ENCODE data around the gene NPIPB8.
"Not testable (repeated sequence)": the region's sequence is repeated elsewhere in the genome, so short reads cannot be mapped to it uniquely, and the experiment has no call there.

NPIPB8 gene
- total RNA-seq, result 0.20 to 0.65 reads per million in 2 donors

DNA sequence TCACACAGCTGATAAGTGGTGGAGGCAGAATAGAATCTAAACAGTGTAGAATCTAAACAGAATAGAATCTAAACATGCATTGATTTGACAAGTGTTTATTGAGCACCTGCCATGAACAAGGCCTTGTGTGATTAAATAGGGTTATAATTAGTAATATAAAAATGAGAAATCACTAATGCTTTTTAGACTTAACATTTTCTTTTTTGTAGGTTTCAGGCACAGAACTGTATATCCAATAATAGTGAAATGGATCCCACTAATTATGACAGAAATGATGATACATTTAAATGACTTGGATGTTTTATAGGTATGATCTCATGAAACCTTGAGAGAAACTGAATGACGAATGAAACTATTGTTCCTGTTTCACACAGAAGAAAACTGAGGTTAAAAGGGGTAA, at the start of gene NPIPB8:
NPIPB8 (plus strand) TSS at position 301 of the 400 bp plus-strand sequence. CDS start 296 bp downstream, outside the sequence.
- DNase-seq, result not testable (repeated sequence)

DNA sequence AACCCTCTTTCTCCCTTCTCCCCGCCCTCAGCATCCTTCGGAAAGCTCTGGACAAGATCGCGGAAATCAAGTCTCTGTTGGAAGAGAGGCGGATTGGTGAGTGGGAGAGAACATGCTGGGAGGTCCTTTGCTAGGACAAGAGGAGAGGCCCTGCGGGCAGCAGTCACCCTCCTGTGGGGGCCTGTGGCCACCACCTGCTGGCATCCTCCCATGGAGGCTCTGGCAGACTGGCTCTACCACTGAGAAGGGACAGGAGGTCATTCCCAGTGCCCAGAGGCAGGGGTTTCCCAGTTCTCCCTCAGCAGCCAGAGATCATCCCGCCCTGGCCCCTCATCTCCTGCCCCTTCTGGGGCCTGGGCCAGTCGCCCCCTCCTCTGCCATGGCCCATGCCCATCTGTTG, 48.8 kb upstream of the NPIPB8 start:
- no peak for DNase-seq

DNA sequence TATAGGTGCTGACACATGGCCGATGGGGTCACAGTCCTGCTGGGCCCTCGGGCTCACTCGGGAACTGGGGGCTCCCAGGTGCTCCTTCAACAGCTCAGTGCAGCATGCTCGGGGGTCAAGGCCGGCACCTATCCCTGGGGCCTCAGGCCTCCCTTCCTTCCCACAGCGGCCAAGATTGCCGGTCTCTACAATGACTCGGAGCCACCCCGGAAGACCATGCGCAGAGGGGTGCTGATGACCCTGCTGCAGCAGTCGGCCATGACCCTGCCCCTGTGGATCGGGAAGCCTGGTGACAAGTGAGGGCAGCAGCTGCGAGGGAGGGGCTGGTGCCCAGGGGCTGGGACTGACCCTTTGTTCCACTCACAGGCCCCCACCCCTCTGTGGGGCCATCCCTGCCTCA, 47.9 kb upstream of the NPIPB8 start:
- no peak for DNase-seq

DNA sequence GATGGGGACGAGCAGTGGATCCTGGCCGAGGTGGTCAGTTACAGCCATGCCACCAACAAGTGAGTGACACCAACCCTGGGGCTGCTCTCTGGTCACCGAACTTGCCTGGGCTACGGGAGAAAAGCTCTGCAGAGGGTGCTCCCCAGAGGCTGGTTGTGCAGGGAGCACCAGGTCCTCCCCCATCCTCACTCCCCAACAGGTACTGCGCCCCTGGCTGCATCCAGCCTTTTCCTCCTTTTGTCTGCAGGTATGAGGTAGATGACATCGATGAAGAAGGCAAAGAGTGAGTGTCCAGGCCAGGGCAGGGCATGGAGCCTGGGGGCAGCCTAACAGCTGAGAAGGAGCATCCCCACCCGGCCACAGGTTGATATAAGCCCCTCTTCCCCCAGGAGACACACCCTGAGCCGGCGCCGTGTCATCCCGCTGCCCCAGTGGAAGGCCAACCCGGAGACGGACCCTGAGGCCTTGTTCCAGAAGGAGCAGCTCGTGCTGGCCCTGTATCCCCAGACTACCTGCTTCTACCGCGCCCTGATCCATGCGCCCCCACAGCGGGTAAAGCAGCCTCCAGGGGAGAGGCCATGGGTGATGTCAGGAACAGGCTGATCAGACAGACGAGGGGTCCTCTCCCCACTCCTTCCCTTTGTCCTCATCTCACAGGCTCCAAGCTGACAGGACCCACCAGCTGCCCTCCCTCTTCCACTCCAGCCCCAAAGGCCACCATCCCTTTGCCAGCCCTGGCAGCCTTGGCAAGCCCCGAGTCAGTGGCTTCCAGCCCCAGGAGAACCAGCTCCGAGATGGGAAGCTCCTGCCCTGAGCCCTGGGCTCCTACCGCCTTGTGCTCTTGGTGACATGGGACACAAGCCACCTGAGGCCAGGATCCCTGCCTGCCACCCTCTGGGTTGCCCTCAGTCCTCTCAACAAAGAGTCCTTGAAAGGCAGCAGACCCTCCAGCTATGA, 47.2 kb upstream of the NPIPB8 start:
- DNase-seq, result no peak

DNA sequence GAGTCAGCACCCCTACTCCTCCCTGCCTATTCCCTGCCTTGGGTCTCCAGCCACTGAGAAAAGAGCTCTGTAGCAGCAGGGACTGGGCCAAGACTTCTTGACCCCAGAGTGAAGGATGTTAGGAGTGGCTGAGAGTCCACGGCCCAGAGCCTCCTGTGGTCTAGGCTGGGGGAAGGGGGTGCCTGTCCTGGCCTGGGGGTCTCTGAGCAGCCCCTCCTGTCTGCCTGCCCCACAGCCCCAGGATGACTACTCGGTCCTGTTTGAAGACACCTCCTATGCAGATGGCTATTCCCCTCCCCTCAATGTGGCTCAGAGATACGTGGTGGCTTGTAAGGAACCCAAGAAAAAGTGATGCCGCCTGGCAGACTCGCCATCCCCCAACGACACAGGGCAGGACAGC, 46.5 kb upstream of the NPIPB8 start:
- DNase-seq, result no peak

DNA sequence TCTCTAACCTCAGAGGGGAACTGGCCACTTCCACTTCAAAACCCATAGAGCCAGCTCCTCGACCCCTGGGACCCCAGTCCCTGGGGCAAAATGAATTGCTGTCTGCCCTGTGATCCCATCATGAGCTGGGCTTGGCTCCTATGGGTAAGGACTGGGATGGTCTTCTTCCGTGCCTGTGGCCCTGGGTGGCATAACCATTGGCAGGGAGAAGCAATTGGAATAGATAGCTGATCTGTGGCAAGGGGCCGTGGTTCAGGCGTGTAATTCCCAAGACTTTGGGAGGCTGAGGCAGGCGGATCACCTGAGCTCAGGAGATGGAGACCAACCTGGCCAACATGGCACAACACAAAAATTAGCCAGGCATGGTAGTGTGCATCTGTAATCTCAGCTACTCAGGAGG, 45.4 kb upstream of the NPIPB8 start:
- no peak for DNase-seq

DNA sequence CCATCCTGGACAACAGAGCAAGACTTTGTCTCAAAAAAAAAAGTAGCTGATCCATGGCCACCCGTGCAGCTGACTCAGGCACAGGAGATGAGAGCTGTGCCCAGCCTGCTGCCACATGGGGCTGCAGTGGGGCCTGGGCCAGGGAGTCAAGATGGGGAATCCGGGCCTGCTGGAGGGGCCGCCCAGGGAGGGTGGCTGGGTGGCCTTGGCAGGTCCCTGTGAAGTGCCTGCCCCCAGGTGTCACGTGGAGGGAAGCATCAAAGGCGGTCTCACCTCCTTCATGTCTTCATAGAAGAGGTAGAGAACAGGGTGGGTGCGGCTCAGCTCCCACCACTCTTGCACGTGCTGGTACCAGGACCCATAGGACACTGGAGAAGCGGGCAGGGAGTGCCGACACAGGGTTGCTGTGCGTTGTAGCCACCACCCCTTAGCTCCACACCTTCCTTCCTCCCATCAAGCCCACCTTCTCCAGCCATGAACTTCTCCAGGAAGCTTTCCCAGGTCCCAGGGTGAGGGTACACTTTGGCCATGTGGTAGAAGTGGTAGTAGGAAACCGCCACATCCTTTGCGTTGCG, 44.8 kb upstream of the NPIPB8 start:
- no peak for DNase-seq

DNA sequence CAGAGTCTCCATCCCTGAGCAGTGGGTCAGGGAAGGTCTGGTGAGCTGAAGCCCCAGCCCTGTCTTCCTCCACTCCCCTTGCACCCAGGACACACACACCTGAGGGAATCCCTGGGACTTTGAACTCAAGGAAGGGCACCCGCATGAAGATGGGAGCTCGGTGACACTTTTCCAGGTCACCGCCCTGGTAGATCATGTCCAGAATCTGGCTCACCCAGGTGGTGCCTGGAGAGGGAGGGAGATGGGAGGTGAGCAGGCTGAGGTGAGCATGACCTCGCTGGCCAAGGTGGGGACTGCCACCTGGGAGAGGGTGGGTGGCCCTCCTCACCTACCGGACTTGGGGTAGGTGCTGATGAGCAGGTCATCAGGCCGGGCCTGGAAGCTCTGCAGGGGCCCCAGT, 42.4 kb upstream of the NPIPB8 start:
- DNase-seq, result not testable (repeated sequence)

DNA sequence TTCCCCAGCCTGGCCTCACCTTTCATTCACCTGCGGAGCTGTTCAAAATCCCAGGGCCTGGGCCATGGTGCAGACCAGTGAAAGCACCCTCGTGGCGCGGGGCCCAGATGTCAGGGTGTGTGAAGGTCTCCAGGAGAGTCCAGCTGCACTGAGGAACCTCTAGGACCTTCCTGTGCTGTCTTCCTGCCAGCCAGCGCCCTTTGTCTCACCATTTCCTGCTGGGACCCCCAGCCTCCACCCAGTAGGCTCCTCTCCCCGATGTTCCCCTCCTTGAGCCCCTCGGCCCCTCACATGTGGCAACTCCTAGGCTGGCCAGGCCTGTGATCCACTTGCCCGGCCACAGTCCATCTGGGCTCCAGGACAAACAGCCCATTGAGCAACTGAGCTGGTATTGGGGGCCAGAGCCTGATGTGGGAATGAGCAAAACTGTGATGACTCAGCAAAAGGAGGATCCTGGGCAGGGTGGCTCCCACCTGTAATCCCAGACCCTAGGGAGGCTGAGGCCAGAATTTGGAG, 41.7 kb upstream of the NPIPB8 start:
- no peak for DNase-seq

DNA sequence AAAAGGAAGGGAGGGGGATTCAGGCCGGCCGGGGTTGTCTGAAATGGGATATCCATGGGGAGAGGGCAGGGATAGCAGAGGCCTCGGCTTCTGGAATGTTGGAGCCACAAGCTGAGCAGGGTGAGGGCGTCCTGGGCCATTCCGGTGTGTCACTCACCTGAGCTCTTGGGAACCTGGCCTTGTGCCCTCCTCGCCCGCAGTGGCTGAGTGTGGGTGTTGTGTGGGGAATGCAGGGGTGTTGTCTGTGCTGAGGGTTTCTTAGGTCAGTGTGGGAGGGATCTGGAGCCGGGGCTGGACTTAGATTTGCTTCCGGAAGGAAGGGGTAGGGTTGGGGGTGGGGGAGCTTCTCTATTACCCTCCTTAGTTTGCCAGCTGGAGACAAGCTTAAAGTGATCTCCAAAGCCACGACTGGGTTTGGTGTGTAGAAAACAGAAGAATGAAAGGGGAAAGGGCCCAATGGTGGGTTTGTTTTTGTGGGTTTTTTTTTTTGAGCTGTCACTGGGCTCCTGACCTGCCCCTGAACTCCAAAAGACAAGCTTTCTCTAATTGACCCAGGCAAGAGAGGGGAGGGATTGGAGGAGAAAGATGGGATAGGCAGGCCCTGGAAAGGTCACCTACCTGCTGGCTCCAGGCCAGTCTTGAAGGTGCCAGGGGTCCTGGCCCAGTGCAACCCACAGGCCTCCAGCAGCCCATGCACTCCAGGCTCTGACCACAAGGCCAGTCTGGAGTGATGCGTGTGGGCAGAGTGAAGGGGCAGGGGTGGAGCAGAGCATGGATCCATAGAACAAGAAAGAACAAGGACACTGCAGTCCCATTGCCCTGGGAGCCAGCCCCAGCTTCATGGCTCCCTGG, 40.8 kb upstream of the NPIPB8 start, which contains the start of gene SULT1A2:
SULT1A2 (minus strand) TSS at position 211 of the 852 bp plus-strand sequence. CDS start 1,120 bp downstream, outside the sequence.
- DNase-seq, result no peak

DNA sequence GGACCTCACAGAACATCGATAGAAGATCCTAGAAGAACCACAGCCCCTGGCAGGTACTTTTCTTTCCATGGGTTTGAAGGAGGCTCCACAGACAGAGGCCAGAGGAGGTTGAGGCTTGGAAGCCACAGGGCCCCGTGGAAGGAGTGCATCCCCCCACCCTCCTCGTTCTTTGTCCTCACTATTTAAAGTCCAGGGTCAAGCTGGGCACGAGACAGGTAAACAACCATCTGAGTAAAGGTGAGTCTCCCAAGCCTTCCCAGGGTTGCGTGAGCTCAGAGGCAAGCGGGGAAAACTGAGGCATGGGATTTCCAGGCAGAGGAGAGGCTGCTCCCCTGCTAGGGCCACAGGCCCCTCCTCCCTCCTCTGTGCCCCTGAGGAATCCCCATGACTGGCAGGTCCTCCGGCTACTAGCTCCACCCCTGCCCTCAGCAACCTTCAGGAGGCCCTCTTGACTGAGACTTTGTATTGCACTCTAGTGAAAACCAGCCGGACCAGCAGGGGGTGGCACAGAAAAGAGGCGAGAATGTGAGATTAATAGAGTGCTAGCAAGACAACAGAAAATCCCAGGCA, 40.1 kb upstream of the NPIPB8 start:
- DNase-seq, result no peak

DNA sequence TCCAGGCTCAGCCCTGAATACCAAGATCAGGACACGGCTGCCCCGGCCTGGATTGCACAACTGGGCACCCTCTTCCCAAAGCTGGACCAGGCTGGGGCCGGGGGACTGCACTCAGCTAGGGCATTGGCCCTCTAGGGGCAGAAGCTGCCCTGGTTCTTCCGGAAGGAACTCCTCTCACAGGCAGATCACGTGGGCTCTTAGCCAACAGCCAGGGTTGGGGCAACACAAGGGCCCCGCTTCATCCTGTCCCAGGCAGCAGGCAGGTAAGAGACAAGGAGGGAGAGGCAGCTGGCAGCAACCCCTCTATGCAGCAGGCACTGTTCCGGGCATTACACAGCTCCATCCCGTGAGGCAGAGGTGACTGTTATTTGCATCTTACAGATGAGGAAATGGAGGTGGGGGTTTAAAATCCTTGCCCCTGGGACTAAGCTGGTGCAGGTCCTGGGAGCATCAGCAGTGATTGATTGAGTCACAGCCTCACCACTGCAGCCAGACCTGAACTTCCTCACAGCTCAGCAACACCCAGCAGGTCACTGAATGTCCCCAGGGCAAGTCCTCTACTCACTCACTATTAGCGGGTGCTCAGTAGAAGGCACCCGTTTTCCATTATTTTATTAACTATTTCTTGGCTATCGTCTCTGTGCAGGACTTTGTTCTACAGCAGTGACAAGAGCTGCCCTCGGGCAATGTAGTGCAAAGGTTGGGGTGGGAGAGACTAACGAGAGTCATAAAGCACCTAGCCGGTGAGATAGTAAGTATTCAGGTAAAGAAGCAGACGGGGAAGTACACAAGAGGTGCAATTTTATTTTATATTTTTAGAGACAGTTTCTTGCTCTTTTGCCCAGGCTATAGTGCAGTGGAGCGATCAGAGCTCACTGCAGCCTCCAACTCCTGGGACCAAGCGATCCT, 38.2 kb upstream of the NPIPB8 start:
- DNase-seq, result not testable (repeated sequence)

DNA sequence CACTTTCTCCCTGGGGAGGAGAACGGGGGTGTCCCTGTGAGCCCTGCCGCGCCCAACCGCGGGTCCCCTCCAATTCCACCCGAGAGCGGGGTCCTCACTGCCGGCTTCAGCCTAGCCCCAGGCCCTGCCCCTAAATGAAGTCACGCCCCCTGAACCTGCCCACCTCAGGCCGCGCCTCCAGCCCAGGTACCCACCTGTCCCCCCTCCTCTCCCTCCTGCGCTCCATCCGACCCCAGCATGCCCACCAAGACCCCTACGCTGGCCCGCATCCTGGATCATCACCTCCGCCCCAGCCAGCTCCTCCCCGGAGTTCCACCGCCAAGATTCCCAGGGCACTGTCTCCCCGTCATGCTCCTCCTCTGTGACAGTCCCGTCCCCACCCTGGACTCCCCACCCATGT, 36.9 kb upstream of the NPIPB8 start:
- not testable (repeated sequence) for DNase-seq

DNA sequence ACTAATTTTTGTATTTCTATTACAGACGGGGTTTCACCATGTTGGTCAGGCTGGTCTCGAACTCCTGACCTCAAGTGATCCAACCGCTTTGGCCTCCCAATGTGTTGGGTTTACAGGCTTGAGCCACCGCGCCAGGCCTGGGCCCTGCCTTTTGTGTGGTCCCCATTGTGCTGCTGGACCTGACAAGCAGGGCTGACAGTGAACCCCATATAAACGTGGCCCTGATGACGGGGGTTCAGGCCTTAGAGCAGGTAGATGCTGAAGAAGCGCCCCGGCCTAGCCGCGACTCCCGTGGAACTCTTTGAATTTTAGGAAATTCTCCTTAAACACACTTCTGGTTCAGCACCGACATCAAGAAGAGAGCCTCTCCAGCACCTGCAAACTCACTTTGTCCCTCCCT, 36.3 kb upstream of the NPIPB8 start:
- DNase-seq, result not testable (repeated sequence)

DNA sequence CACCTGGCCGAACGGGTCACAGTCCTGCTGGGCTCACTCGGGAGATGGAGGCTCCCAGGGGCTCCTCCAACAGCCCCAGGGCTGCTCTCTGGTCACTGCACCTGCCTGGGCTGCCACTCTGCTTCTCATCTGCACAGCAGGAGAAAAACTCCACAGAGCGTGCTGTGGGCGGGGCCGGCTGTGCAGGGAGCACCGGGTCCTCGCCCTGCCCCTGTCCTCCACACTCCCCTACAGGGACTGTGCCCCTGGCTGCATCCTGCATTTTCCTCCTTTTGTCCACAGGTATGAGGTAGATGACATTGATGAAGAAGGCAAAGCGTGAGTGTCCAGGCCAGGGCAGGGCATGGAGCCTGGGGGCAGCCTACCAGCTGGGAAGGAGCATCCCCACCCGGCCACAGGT, 35.8 kb upstream of the NPIPB8 start:
- DNase-seq, result not testable (repeated sequence)

DNA sequence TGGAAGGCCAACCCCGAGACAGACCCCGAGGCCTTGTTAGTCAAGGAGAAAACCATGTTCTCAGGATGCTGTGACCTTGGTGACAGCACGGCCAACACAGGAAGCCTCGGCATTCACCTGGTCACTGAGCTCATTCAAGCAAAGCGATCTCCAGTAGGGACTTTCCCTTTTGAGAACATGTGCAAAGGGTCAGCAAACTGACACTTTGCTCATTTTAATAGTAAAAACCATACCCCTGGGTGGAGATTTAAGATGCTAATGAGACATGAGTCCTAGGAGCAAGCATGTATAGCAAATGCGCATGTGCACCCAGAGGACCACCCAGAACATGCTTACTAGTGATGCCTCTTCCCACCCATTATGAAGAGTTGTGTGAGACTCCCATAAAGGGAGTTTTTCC, 35.3 kb upstream of the NPIPB8 start:
- DNase-seq, result no peak

DNA sequence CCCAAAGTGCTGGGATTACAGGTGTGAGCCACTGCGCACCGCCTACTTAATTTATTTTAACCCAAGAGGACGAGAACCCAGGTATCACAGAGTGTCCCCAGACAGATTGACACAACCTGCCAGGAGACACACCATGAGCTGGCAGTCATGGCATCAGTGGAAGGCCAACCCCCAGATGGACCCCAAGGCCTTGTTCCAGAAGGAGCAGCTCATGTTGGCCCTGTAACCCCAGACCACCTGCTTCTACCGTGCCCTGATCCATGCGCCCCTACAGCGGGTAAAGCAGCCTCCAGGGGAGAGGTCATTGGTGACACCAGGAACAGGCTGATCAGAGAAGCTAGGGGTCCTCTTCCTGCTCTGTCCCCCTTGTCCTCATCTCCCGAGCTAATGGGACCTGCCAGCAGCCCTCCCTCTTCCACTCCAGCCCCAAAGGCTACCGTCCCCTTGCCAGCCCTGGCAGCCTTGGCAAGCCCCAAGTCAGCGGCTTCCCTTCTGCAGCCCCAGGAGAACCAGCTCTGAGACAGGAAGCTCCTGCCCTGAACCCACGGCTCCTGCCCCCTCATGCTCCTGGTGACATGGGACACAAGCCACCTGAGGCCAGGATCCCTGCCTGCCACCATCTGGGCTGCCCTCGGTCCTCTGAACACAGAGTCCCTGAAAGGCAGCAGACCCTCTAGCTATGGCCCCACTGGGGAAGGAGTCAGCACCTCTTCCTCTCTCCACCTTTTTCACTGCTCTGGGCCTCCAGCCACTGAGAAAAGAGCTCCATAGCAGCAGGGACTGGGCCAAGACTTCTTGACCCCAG, 34.3 kb upstream of the NPIPB8 start:
- no peak for DNase-seq

DNA sequence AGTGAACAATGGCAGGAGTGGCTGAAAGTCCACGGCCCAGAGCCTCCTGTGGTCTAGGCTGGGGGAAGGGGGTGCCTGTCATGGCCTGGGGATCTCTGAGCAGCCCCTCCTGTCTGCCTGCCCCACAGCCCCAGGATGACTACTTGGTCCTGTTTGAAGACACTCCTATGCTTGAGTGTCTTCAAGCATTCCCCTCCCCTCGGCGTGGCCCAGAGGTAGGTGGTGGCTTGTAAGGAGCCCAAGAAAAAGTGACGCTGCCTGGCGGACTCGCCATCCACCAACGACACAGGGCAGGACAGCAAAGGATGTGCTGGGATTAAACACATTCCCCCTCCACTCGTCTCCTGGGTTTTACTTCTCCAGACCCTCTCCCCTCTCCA, 33.7 kb upstream of the NPIPB8 start:
- no peak for DNase-seq

DNA sequence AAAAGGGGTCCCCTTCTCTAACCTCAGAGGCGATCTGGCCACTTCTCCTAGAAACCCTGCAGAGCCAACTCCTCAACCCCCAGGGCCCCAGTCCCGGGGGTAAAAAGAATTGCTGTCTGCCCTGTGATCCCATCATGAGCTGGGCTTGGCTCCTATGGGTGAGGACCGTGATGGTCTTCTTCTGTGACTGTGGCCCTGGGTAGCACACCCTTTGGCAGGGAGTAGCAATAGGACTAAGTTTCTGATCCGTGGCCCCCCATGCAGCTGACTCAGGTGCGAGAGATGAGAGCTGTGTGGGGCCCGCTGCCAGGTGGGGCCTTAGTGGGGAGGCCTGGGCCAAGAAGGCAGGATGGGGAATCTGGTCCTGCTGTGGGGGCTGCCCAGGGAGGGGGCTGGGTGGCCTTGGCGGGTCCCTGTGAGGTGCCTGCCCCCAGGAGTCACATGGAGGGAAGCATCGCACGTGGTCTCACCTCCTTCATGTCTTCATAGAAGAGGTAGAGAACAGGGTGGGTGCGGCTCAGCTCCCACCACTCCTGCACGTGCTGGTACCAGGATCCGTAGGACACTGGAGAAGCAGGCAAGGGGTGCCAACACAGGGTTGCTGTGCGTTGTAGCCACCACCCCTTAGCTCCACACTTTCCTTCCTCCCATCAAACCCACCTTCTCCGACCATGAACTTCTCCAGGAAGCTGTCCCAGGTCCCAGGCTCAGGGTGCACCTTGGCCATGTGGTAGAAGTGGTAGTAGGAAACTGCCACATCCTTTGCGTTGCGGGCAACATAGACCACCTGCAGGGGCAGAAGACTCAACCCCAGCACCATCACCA, 31.4 kb upstream of the NPIPB8 start:
- DNase-seq, result no peak

Measured in activated gamma-delta T cell (primary cell).